NOMO-1 treated with dmso at 0.1 percent for 144 hours (cell line): Measurements from ENCODE around the gene CYP2A6.
"Not testable (repeated sequence)": the region's sequence is repeated elsewhere in the genome, so short reads cannot be mapped to it uniquely, and the experiment has no call there.

Experiments used
- DNase-seq: peaks from one replicate; lab custom pipeline; 2025; ENCODE audit not compliant: unreplicated experiment; lab: John Stamatoyannopoulos, UW

Gene CYP2A6

GRCh38 chr19:40852467-40853152, 2.4 kb upstream of the CYP2A6 start:
- DNase-seq, result not testable (repeated sequence)

- DNase-seq, result not testable (repeated sequence)
Measured at GRCh38 chr19:40846722-40847121, 3.5 kb downstream of the CYP2A6 start.

GRCh38 chr19:40843653-40844052, 6.6 kb downstream of the CYP2A6 start:
- peak; percentile 38 for DNase-seq

GRCh38 chr19:40842997-40843652, 7.1 kb downstream of the CYP2A6 start:
- not testable (repeated sequence) for DNase-seq

GRCh38 chr19:40842012-40842411, 8.2 kb downstream of the CYP2A6 start:
- DNase-seq, result not testable (repeated sequence)

GRCh38 chr19:40838477-40838876, 11.8 kb downstream of the CYP2A6 start:
- not testable (repeated sequence) for DNase-seq

GRCh38 chr19:40836754-40837429, 13.4 kb downstream of the CYP2A6 start:
- no peak for DNase-seq

GRCh38 chr19:40833728-40834533, 16.3 kb downstream of the CYP2A6 start:
- not testable (repeated sequence) for DNase-seq

- DNase-seq, result not testable (repeated sequence)
Measured at GRCh38 chr19:40832431-40832790, 17.8 kb downstream of the CYP2A6 start.

GRCh38 chr19:40831502-40832430, 18.5 kb downstream of the CYP2A6 start:
- peak; percentile 53 for DNase-seq

GRCh38 chr19:40830741-40831140, 19.5 kb downstream of the CYP2A6 start:
- DNase-seq, result not testable (repeated sequence)

GRCh38 chr19:40829205-40829604, 21.0 kb downstream of the CYP2A6 start:
- no peak for DNase-seq

GRCh38 chr19:40827386-40828247, 22.6 kb downstream of the CYP2A6 start:
- no peak for DNase-seq

- DNase-seq, result not testable (repeated sequence)
Measured at GRCh38 chr19:40826699-40827385, 23.4 kb downstream of the CYP2A6 start.

GRCh38 chr19:40826312-40826698, 23.9 kb downstream of the CYP2A6 start:
- DNase-seq, result not testable (repeated sequence)

GRCh38 chr19:40825460-40826095, 24.7 kb downstream of the CYP2A6 start:
- not testable (repeated sequence) for DNase-seq

GRCh38 chr19:40824916-40825315, 25.3 kb downstream of the CYP2A6 start:
- not testable (repeated sequence) for DNase-seq
